MM.1S (cell line): Measurements from ENCODE around the gene CIB2.
A peak's percentile ranks its signal among the peaks of the same experiment; 100 is the strongest.

Experiments used
- DNase-seq: peaks from one replicate; pipeline ENCODE4 v3.0.0-alpha.2; 2015
- H2AFZ ChIP-seq: fragments of 300-600 bp; sonication (generic); 2 replicates; pipeline ENCODE4 v1.6.0; 2016; ENCODE audit warnings: antibody characterized with exemption, low read length
- H3F3A ChIP-seq: fragments of 300-600 bp; sonication (generic); 2 replicates; pipeline ENCODE4 v1.6.1; 2016; ENCODE audit warnings: mild to moderate bottlenecking, antibody characterized with exemption, low read length, moderate library complexity, mixed read lengths; ENCODE audit not compliant: insufficient read depth
- H3K27ac ChIP-seq: fragments of 300-600 bp; sonication (generic); 2 replicates; pipeline ENCODE4 v1.5.1; 2016; ENCODE audit warnings: mild to moderate bottlenecking, low read length
- H3K27me3 ChIP-seq: fragments of 300-600 bp; sonication (generic); replicated peaks from 2 replicates; pipeline ENCODE4 v1.6.0; 2016; ENCODE audit warnings: low read length; ENCODE audit not compliant: insufficient read depth
- H3K36me3 ChIP-seq: fragments of 300-600 bp; sonication (generic); replicated peaks from 2 replicates; pipeline ENCODE4 v1.6.1; 2016; ENCODE audit warnings: mild to moderate bottlenecking, low read length, mixed read lengths; ENCODE audit not compliant: insufficient read depth
- H3K4me1 ChIP-seq: fragments of 300-600 bp; sonication (generic); 2 replicates; pipeline ENCODE4 v1.6.1; 2016; ENCODE audit warnings: low read length, mixed read lengths
- H3K4me2 ChIP-seq: fragments of 300-600 bp; sonication (generic); 2 replicates; pipeline ENCODE4 v1.6.0; 2016; ENCODE audit warnings: low read depth, low read length
- H3K4me3 ChIP-seq: fragments of 300-600 bp; sonication (generic); 2 replicates; pipeline ENCODE4 v1.5.1; 2016; ENCODE audit warnings: low read length, mixed read lengths
- H3K79me2 ChIP-seq: fragments of 300-600 bp; sonication (generic); 2 replicates; pipeline ENCODE4 v1.6.1; 2016; ENCODE audit warnings: mixed run types, low read length, mixed read lengths
- H3K9ac ChIP-seq: fragments of 300-600 bp; sonication (generic); 2 replicates; pipeline ENCODE4 v1.6.1; 2016; ENCODE audit warnings: low read length, mixed read lengths
- H3K9me2 ChIP-seq: fragments of 300-600 bp; sonication (generic); replicated peaks from 2 replicates; pipeline ENCODE4 v1.6.1; 2016; ENCODE audit warnings: mild to moderate bottlenecking, low read length, mixed read lengths; ENCODE audit not compliant: insufficient read depth
- H3K9me3 ChIP-seq: fragments of 300-600 bp; sonication (generic); replicated peaks from 2 replicates; pipeline ENCODE4 v1.6.1; 2016; ENCODE audit warnings: mild to moderate bottlenecking, low read length, mixed read lengths; ENCODE audit not compliant: insufficient read depth
- H4K20me1 ChIP-seq: fragments of 300-600 bp; sonication (generic); 2 replicates; pipeline ENCODE4 v1.6.1; 2016; ENCODE audit warnings: mild to moderate bottlenecking, low read length, moderate library complexity, mixed read lengths; ENCODE audit not compliant: insufficient read depth
- EZH2 ChIP-seq: fragments of 300-600 bp; sonication (generic); optimal IDR thresholded peaks from 2 replicates; pipeline ENCODE3; 2017; ENCODE audit warnings: low read depth, mild to moderate bottlenecking, antibody characterized with exemption, low read length, mixed read lengths
- EZH2phosphoT487 ChIP-seq: fragments of 300-600 bp; sonication (generic); IDR thresholded peaks from 2 replicates; pipeline ENCODE4 v1.6.1; 2018; ENCODE audit warnings: antibody characterized with exemption, low read length
- TF ChIP-seq, protein P1 (sequence below): fragments of 300-600 bp; sonication (generic); IDR thresholded peaks from 2 replicates; pipeline ENCODE4 v1.5.1; 2016; ENCODE audit warnings: antibody characterized with exemption, low read length, mixed read lengths

The CIB2 gene

DNA sequence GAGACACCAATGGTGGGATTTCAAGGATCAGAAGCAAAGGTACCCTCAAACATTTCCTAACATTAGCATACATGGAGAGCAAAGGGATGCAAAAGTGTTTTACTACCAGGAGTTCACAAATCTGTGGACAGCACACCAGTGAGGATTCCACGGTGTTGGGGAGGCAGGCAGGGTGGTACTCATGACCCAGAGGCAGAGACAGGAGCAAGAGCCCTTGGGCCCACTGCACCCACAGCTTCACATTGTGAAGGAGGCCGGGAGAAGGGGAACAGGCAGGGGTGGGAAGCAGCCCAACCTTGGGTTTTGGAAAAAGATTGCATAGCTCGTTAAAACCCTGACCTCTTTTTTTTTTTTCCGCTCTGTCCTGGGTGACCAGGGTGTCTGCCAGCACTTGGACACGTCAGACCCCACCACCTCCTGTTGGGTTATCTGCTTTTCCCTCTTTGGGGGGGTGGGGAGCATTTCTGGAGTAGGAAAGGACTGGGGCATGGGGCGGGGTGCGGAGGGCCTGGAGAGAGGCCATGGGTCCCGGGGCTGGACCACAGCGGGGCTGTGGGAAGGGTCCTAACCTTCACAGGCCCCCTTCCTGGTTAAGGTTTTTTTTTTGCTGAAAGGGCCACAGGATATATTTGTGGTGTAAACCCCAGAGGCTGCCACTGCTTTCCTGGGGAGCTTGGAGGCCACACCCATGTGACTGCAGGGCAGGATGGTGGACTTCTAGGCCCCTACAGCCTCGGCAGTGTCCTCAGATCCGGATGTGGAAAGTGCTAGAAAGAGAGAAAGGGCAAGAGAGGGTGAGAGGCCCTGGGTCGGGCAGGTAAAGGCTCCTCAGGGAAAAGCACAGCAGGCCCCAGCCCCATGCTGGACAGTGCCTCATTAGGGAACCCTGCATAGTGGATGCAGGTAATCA is 26.4 kb downstream of the CIB2 start:
- Histone ChIP-seq H3K36me3 (no peaks in the 10 kb centered on the region), H3K4me1 (peaks cover 3% of the 10 kb centered on the region; the same call in 1 of the 2 replicates), H3K4me2 (no peak overlapping the region), H3K4me3 (no peak overlapping the region), H4K20me1 (no peaks in the 10 kb centered on the region), H3K9me3 (no peaks in the 10 kb centered on the region), H3K27me3 (no peaks in the 10 kb centered on the region), H3K9ac (no peak overlapping the region), H3K27ac (no peak overlapping the region), H2AFZ (no peak overlapping the region), H3K79me2 (no peaks in the 10 kb centered on the region), H3F3A (no peaks in the 10 kb centered on the region), H3K9me2 (no peaks in the 10 kb centered on the region)
- TF ChIP-seq EZH2phosphoT487: no peak
- TF ChIP-seq, protein P1, sequence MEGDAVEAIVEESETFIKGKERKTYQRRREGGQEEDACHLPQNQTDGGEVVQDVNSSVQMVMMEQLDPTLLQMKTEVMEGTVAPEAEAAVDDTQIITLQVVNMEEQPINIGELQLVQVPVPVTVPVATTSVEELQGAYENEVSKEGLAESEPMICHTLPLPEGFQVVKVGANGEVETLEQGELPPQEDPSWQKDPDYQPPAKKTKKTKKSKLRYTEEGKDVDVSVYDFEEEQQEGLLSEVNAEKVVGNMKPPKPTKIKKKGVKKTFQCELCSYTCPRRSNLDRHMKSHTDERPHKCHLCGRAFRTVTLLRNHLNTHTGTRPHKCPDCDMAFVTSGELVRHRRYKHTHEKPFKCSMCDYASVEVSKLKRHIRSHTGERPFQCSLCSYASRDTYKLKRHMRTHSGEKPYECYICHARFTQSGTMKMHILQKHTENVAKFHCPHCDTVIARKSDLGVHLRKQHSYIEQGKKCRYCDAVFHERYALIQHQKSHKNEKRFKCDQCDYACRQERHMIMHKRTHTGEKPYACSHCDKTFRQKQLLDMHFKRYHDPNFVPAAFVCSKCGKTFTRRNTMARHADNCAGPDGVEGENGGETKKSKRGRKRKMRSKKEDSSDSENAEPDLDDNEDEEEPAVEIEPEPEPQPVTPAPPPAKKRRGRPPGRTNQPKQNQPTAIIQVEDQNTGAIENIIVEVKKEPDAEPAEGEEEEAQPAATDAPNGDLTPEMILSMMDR: no peak
- TF ChIP-seq EZH2: no peak
- no peak for DNase-seq

DNA sequence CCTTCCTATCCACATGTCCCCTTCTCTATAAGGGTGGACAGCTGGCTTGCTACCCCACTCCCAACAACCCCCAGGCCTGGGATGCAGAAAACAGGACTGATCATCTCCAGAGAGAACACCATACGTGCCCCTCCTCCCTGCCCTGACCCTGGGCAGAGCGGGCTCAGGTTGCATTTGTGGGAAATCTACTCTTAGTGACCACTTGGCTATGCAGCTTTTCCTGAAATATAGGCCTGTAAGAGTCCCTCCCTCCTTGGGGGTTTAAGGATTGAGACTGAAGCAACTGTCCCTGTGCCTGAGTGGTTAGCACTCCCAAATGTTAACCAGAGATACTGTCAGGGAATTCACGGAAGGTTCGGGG is 27.1 kb downstream of the CIB2 start:
- H3K4me1 ChIP-seq: peaks cover 3% of the 10 kb centered on the region; the same call in 1 of the 2 replicates
- no peaks in the 10 kb centered on the region for H3K36me3 ChIP-seq
- no peak overlapping the region for H3K27ac ChIP-seq
- H3F3A ChIP-seq: no peaks in the 10 kb centered on the region
- H3K9me3 ChIP-seq: no peaks in the 10 kb centered on the region
- H3K9me2 ChIP-seq: no peaks in the 10 kb centered on the region
- H3K4me3 ChIP-seq: no peak overlapping the region
- no peak for DNase-seq
- no peaks in the 10 kb centered on the region for H4K20me1 ChIP-seq
- H2AFZ ChIP-seq: no peak overlapping the region
- TF ChIP-seq, protein P1: no peak
- TF ChIP-seq EZH2: no peak
- no peak for TF ChIP-seq EZH2phosphoT487
- H3K79me2 ChIP-seq: no peaks in the 10 kb centered on the region
- H3K9ac ChIP-seq: no peak overlapping the region
- H3K4me2 ChIP-seq: no peak overlapping the region
- no peaks in the 10 kb centered on the region for H3K27me3 ChIP-seq

DNA sequence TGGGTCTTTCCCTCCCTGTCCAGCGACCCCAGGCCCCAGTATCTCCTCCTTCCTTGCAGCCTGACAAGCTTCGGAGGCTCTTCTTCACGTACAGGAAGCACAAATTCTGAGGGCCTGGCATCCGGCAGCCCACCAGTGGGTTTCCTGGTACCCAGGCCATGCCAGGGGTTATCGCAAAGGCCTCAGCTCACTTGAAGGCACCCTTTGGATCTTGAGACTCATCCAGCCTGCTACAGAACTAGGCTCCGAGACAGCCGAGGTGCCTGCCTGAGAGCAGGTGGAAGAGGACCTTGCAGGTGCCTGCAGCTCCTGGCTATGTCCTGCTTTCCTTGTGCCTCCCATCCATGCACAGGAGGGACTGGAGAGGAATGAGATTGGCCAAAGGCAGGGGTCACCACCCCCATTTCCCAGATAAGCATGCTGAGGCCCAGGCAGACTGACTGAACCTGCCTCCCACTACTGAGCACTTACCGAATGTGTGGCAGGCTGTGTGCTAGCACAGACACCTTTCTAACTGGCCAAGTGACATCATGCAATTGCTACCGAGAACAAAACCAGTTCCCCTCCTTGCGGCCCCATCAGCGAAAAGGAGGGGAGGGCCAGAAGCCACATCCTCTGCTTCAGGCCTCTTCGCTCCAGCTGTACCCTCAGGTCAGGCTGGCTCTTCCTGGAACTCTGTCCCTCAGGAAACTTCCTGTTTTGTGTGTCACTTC is 27.7 kb downstream of the CIB2 start:
- H3K79me2 ChIP-seq: no peaks in the 10 kb centered on the region
- TF ChIP-seq EZH2phosphoT487: no peak
- TF ChIP-seq EZH2: no peak
- TF ChIP-seq, protein P1: no peak
- no peaks in the 10 kb centered on the region for H3F3A ChIP-seq
- H3K9ac ChIP-seq: no peak overlapping the region
- H3K4me2 ChIP-seq: peak overlapping the region; percentile 2; the same call in 1 of the 2 replicates
- H4K20me1 ChIP-seq: no peaks in the 10 kb centered on the region
- no peak overlapping the region for H3K27ac ChIP-seq
- no peak overlapping the region for H3K4me3 ChIP-seq
- DNase-seq: peak; percentile 38
- no peak overlapping the region for H2AFZ ChIP-seq
- no peaks in the 10 kb centered on the region for H3K9me3 ChIP-seq
- no peaks in the 10 kb centered on the region for H3K27me3 ChIP-seq
- no peaks in the 10 kb centered on the region for H3K36me3 ChIP-seq
- no peaks in the 10 kb centered on the region for H3K9me2 ChIP-seq
- peaks cover 3% of the 10 kb centered on the region; the same call in 1 of the 2 replicates for H3K4me1 ChIP-seq
